AG20443 (cell line): ENCODE data around the gene JUN.

ENCODE experiments used
- DNase-seq: peaks from one replicate; pipeline ENCODE4 v3.0.0; 2012; ENCODE audit warnings: low spot score, mixed read lengths

Gene JUN

DNA sequence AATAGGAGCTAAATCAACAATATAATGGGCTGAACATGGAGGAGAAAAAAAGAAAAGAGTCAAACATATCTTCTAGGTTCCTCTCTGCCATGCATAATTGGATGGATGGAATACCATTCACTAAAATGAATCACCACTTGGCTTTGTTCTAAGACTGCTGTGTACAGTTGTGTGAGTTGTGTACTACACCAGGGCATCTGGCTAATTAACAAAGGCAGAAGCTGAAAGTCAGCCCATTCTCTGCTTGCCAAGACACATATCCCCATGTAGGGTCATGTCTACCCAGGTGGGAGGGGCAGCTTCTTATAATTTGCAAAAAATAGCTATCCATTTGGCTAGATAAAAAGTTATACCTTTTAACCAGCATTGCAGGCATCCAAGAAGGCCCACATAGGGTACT is 21.0 kb downstream of the JUN start:
- peak; percentile 38 for DNase-seq

DNA sequence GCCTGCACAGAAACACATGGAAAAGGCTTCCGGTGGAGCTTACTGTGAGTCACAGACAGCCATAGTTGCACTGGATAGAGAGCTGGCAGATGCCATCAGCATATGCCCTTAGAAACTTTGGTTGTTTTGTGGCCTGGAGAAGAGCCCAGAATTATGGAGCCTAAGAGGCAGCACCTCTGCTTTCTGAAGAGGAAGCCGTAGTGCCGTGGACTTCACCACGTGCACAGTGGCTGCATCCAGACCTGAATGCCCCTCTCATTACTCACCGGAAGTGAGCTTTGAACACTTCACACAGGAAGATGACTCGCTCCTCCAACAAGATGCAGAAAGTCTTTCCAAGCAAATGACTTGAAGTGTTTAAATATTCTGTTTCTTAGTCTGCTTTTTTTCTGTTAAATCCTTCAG is 28.4 kb downstream of the JUN start:
- DNase-seq, result peak; percentile 94

- DNase-seq, result no peak
These were observed 29.0 kb downstream of the JUN start for GRCh38 chr1:58754683-58755467.

GRCh38 chr1:58754073-58754613 is 29.7 kb downstream of the JUN start:
- no peak for DNase-seq

DNA sequence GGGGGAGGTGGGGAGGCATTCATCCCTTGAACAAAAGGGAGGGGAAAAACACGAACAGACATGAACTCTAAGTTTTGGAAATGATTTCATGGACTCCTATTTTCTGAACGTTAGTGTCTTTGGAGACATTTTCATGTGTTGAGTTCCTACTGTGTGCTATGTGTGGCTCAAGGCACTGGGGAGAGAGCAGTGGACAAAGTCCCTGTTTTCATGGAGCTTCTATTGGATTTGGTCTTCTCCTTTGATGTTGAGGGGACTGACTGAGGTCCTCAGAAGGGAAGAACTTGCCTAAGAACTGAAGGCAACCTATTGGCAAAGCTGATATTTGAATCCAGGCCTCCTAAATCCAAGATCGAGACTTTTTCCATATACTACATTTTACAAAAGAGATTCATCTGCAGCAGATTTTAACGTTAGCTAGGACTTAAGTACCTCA is 30.4 kb downstream of the JUN start:
- DNase-seq, result no peak

DNA sequence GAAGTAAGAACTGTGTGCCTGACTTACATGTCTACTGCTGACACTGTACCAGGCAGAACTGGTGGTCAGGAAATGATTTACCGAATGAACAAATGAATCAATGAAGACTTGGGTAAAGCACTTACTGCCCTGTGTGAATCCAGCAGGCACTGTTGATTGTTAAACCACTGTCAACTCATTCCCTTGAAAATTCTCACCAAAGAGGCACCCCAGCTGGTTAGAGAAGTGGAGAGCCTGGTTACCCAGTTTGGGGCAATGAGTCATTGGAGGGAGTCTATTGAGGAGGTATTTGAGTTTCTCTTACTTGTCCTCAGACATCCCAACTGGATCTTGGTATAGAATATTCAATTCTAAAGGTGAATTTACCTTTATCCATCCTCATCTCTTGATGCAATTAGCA is 34.2 kb downstream of the JUN start:
- no peak for DNase-seq

DNA sequence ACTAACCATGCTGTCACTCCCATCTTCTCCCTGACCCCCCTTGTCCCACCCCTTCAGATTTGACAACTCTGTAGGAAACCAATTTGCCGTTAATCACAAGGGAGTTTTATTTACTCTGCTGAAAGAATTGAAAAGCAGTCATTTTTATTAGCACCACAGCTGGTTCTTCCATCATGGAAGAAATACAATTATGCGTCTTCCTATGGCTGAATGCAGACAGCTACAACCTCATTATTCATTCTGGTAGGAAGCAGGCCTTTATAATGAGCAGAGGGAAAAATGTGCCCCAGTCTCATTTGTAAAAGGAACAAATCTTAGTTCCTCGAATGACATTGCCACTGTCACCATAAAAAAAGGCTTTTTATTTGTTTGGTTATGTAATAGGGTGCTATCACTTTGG is 35.2 kb downstream of the JUN start:
- no peak for DNase-seq

GRCh38 chr1:58746757-58747156 is 37.1 kb downstream of the JUN start:
- no peak for DNase-seq

DNA sequence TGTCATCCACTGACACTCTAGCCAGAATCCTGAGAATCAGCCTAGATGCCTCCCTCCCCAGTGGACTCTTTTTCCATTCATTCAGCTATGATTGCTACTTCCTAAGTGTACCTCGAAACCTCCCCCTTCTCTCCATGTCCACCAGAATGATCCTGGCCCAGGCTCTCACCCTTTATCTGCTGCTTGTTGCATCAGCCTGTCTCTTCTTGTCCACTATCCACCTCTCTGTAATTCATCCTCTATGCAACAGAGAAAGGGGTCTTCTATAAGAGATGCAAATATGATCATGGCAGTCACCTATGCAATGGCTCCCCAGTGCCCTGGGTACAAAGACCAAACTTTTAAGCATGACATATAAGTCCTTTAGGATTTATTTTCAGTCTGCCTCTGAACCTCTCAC is 37.7 kb downstream of the JUN start:
- no peak for DNase-seq

- DNase-seq, result no peak
These were observed 38.2 kb downstream of the JUN start for GRCh38 chr1:58745666-58746065.

DNA sequence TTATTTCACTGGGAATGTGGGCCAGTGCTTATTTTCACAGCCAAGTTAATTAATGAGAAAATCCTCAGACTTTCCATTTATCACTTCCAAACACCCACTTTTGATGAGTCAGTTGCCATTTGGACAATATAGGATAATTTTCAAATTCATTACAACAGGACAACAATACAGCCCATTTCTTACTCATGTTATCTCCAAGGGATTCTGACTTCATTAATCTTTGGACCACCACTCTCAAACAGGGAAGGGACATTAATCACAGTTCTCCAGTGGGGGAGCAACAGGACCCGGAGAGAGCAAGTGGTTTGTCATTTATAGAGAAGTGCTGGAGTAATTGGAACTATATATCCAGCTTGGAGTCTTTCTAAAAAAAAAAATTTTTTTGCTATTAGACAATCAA is 38.7 kb downstream of the JUN start:
- no peak for DNase-seq

DNA sequence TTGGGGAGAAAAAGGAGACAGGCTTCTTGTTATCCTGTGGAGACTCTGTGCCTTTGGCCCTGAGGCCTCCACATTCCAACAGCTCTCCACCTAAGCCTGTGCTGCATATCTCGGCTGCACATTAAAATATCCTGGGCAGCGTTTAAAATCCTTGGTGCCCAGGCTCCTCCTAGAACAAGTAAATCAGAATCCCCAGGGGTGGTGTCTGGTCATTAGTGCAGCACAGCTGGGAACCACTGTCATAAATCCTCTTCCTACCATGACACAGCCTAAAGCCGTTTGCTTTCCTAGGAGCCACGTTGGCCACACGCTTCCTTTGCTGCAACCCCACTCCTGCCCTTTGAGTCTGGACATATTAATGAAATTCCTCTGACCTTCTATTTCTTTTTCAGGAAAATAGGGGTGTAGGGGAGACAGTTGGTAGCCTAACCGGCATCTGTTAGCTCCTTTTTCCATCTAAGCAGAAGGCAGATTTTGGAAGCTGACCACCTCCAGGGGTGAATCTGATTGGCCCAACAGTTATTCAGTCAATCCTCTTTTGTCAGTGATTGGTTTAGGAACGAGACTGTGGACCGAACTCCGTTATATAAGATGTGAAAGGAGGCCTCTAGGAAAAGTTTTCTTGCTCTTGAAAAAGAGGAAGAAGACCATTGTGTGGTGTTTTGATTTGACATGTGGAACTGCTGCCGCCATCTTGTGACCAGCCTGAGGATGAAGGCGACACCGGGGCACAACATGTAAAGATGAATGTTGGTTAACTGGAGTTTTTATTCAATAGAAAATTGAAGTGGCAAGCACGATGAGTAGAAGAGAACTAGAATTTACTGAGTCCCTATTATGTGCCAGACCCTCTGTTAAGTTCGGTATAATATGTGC is 41.9 kb downstream of the JUN start:
- DNase-seq, result no peak

DNA sequence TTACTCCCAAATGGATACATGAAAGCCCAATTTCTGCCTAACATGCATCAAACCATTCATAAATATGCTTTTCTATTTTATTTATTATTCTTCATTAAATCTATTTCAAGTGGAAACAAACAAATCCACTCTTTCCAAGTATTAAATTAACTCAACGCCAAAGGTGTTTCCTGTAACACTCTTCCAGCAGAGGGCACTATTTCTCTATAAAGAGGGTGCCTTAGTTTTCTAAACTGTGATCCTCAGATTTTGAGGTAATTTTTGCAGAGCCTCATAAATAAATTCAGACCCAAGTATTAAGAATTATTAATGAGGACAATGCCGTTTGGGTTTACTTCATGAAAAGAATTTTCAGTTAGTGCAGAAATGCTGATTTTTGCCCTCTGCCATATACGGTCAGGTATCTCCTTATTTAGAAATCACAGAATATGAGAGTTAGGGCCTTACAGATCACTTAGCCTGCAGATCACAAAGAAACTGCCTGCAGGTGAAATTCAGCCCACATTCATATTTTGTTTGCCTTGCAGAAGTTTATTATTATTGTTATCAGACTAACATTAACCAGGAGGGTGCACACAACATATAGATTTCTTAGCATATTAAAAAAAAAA is 43.9 kb downstream of the JUN start:
- DNase-seq, result peak; percentile 62

DNA sequence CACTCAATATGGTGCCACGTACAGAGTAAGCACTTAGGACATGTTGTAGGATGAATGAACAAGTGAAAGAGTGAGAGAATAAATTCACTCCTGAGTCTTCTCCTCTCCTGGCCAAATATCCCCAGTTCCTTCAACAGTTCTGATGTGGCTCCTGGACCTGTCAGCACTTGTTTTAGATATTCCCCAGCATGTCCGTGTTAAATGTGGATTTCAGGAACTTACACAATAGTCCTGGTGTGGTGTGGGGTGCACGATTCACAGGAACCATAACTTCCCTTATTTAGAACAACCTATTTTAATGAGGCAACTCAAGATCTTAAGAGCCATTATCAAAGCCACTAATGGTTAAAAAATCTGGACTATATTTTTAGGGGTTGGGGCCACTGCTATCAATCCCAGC is 45.0 kb downstream of the JUN start:
- no peak for DNase-seq

- DNase-seq, result no peak
These were observed 48.3 kb downstream of the JUN start for GRCh38 chr1:58735586-58735985.

- DNase-seq, result no peak
These were observed 49.2 kb downstream of the JUN start for GRCh38 chr1:58734630-58735029.

GRCh38 chr1:58732087-58732775 is 51.6 kb downstream of the JUN start:
- peak; percentile 41 for DNase-seq
